Erythroblast (primary cell): ENCODE data around the gene TGFBI.

ENCODE experiments used
- GATA1 ChIP-seq: IDR thresholded peaks from 2 replicates; pipeline ENCODE4 v1.6.1; 2011; ENCODE audit warnings: low read depth, mild to moderate bottlenecking, control low read depth, low read length, moderate library complexity
- POLR2A ChIP-seq: IDR thresholded peaks from 2 replicates; pipeline ENCODE4 v1.6.1; 2011; ENCODE audit warnings: mild to moderate bottlenecking, low read length

- TF ChIP-seq POLR2A: no peak
- no peak for TF ChIP-seq GATA1
These were observed 80.0 kb downstream of the TGFBI start for GRCh38 chr5:136108766-136109165.
